Measurements from ENCODE around the gene IPO5. TPM values are rescaled to one million over a fixed set of nuclear protein-coding genes. Genes with fewer than 3 reads are reported as not detected.

The IPO5 gene
- total RNA-seq, 1 experiment from 2014 or later: 301 TPM

- TF ChIP-seq ZNF317 (CRISPR knock-in tag; IDR thresholded peaks at IDR 0.05; ENCODE audit: borderline replicate concordance, low read depth): no peak
- no peak for TF ChIP-seq ZNF281 (CRISPR knock-in tag; IDR thresholded peaks at IDR 0.05)
- TF ChIP-seq STAT6 (CRISPR knock-in tag; conservative IDR thresholded peaks at IDR 0.05; ENCODE audit: low read depth): no peak; the same call in 1 of the 2 replicates
- TF ChIP-seq USF2 (CRISPR knock-in tag; IDR thresholded peaks at IDR 0.05): no peak
- TF ChIP-seq HMGXB4 (CRISPR knock-in tag; IDR thresholded peaks at IDR 0.05): peak; percentile 35; the same call in 1 of the 2 replicates
- no peak for TF ChIP-seq PRDM15 (CRISPR knock-in tag; IDR thresholded peaks at IDR 0.05)
- no peak for TF ChIP-seq AFF4 (CRISPR knock-in tag; IDR thresholded peaks at IDR 0.05; ENCODE audit: borderline replicate concordance)
- no peak for TF ChIP-seq OVOL2 (CRISPR knock-in tag; IDR thresholded peaks at IDR 0.05; ENCODE audit: borderline replicate concordance)
- no peak for TF ChIP-seq SMAD3 (CRISPR knock-in tag; IDR thresholded peaks at IDR 0.05; ENCODE audit: borderline replicate concordance)
- TF ChIP-seq NR3C1 (CRISPR knock-in tag; conservative IDR thresholded peaks at IDR 0.05; ENCODE audit: low read depth): 0 out of 2 replicates have a peak, but pooled peaks have one; percentile 76
- no peak for TF ChIP-seq TEAD4 (CRISPR knock-in tag; IDR thresholded peaks at IDR 0.05)
- TF ChIP-seq MLX (CRISPR knock-in tag; IDR thresholded peaks at IDR 0.05): no peak
- TF ChIP-seq MXD4 (CRISPR knock-in tag; IDR thresholded peaks at IDR 0.05; ENCODE audit: borderline replicate concordance): no peak
- TF ChIP-seq MAX (CRISPR knock-in tag; IDR thresholded peaks at IDR 0.05): no peak
- 0 out of 2 replicates have a peak, but pooled peaks have one; percentile 63 for TF ChIP-seq ZNF416 (CRISPR knock-in tag; IDR thresholded peaks at IDR 0.05)
- no peak for TF ChIP-seq HMGA2 (CRISPR knock-in tag; IDR thresholded peaks at IDR 0.05)
- peak; percentile 40 for TF ChIP-seq NFYB (CRISPR knock-in tag; conservative IDR thresholded peaks at IDR 0.05; ENCODE audit: low read depth)
- TF ChIP-seq IRF2 (CRISPR knock-in tag; IDR thresholded peaks at IDR 0.05; ENCODE audit: borderline replicate concordance, low read depth): no peak
- no peak for TF ChIP-seq ZMAT4 (CRISPR knock-in tag; IDR thresholded peaks at IDR 0.05)
- TF ChIP-seq JAZF1 (CRISPR knock-in tag; IDR thresholded peaks at IDR 0.05): no peak
These were observed 22.6 kb downstream of the IPO5 start (continued) for GRCh38 chr13:97975848-97976609.

Measured in WTC11 (cell line).